Activated CD4-positive, alpha-beta T cell treated with anti-CD3 and anti-CD28 coated beads, Interleukin-2, Interleukin-6, amounts not matched to agents 100 ng/mL and 50 ng/mL, durations not matched to agents 16 hours and 8 hours (primary cell): ENCODE results near the gene DYNLT4.
"Not testable (repeated sequence)": the region's sequence is repeated elsewhere in the genome, so short reads cannot be mapped to it uniquely, and the experiment has no call there.

Source experiments
- DNase-seq: peaks from one replicate; pipeline ENCODE4 v3.0.0-alpha.2; 2020

DYNLT4 gene, protein sequence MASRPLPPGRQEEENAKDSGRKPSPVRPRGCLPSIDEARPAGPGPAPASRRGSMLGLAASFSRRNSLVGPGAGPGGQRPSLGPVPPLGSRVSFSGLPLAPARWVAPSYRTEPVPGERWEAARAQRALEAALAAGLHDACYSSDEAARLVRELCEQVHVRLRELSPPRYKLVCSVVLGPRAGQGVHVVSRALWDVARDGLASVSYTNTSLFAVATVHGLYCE

GRCh38 chr1:44806704-44807363, at the start of gene DYNLT4:
DYNLT4 (minus strand) TSS chr1:44807351; CDS start chr1:44806668, 683 bp downstream.
- DNase-seq: no peak

- DNase-seq: no peak
Observed at GRCh38 chr1:44855742-44856141, 48.6 kb upstream of the DYNLT4 start.

DNA sequence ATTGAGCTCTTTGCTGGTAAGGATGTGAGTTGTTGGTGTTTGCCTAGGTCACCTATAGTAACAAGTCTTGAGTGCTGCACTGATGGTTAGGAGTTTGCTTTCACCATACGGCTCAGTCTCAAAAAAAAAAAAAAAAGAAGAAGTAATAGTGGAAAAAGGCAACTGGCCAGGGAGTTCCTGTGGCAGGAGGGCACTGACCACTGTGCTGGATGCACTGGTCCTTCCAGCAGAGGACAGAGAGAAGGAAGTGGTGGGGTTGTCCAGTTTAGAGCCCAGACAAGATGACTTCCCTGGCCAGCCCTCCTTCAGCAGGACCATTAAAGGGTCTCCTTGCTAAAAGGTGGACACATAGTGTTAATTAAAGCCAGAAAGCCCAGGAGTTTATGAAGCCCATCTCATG, 47.8 kb upstream of the DYNLT4 start:
- DNase-seq: no peak

- DNase-seq: no peak
Observed at GRCh38 chr1:44853201-44853600, 46.0 kb upstream of the DYNLT4 start.

GRCh38 chr1:44851308-44851707, 44.2 kb upstream of the DYNLT4 start:
- no peak for DNase-seq

DNA sequence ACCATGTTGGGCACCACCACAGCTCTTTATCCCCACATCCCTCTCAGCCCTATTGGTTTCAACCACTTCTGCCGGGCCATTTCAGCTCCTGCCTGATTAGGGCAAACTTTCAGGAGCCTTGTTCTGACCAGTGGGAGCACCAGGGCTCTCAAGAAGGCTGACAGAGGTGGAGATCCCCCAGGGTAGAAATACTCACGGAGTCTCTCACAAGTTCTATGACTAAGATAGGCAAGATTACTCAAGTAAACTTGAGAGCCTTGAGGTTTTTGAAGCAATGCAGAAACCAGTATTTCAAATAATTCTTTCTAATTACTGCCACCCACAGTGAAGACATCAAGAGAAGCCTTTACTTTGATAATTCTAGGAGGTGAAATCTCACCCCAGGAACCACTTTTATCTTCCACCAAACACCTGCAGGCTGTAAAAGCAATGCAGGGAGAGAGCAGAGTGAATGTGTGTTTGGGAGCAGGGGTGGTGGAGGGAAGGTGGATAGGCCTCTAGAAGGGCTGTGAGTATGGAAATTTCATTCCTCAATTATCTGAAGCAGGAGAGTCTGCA, 42.5 kb upstream of the DYNLT4 start:
- no peak for DNase-seq

GRCh38 chr1:44848456-44849181, 41.5 kb upstream of the DYNLT4 start:
- DNase-seq: no peak

GRCh38 chr1:44847845-44848244, 40.7 kb upstream of the DYNLT4 start:
- DNase-seq: no peak

- DNase-seq: no peak
Observed at GRCh38 chr1:44846985-44847384, 39.8 kb upstream of the DYNLT4 start.

GRCh38 chr1:44842862-44843655, 35.9 kb upstream of the DYNLT4 start, which contains the start of gene PTCH2:
PTCH2 (minus strand) TSS chr1:44843253; CDS start chr1:44842932, 321 bp downstream.
- DNase-seq: peak; percentile 15

DNA sequence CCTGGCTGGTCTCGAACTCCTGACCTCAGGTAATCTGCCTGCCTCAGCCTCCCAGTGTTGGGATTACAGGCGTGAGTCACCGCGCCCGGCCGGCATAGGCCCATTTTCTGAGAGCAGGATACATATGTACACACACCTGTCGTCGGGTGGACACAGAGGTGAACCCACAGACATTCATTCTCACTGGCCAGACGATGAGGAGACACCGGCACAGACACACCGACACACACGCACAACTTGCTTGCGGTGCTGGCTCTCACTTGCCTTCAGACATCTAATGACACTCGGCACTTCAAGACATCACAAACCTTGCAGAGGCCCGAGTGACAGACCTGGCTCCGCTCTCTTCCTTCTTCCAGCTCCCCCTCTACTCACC, 35.3 kb upstream of the DYNLT4 start:
- no peak for DNase-seq

DNA sequence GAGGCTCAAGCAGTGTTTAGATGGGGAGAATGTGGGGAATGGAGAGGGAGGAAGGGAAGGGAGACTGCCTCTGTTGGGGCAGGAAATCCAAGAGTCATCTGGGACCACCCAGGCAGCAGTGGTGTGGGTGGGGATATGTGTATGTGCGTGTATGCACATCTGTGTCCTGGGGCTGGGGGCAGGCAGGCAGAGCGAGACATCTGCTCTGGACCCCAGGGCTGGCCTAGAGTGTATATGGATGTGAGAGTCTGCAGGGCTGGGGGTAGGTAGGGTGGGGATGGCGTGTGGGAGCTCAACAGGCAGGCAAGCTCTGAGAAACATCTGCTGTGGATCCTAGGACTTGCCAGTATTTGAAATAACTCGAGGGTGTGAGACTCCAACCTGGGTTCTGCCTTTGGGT, 32.4 kb upstream of the DYNLT4 start:
- DNase-seq: no peak

- DNase-seq: not testable (repeated sequence)
Observed at GRCh38 chr1:44838294-44838693, 31.1 kb upstream of the DYNLT4 start.

DNA sequence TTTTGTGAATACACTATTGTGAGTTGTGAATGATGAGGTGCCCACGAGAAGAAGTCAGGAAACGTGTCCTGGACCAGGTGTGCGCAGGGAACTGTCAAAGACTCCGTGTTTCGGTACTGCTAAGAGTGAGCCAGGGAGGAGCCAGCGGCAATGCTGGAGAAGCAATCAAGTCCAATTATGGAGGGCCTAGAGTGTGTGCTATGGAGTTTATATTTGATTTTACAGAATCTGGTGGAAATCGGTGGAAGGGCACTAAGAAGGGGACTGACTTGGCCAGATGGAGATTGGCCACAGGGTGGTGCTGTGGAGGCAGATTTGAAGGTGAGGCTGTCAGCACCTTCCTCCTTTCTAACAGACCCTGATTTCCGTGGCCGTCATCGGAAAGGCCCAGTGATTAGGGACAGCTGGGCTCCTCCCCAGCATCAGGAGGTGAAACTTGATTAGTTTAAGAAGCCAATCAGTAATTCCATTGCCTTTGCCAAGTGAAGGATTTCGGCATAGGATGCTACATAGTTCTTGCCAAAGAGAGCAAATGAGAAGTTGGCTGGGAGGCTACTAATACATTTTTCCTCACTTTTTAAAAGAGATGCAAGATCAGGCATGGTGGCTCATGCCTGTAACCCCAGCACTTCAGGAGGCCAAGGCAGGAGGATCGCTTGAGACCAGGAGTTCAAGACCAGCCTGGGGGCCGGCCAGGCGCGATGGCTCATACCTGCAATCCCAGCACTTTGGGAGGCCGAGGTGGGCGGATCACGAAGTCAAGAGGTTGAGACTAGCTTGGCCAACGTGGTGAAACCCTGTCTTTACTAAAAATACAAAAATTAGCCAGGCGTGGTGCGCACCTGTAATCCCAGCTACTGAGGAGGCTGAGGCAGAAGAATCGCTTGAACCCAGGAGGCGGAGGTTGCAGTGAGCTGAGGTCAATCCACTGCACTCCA, 28.9 kb upstream of the DYNLT4 start:
- peak; percentile 91 for DNase-seq

GRCh38 chr1:44834328-44834727, 27.2 kb upstream of the DYNLT4 start:
- no peak for DNase-seq

DNA sequence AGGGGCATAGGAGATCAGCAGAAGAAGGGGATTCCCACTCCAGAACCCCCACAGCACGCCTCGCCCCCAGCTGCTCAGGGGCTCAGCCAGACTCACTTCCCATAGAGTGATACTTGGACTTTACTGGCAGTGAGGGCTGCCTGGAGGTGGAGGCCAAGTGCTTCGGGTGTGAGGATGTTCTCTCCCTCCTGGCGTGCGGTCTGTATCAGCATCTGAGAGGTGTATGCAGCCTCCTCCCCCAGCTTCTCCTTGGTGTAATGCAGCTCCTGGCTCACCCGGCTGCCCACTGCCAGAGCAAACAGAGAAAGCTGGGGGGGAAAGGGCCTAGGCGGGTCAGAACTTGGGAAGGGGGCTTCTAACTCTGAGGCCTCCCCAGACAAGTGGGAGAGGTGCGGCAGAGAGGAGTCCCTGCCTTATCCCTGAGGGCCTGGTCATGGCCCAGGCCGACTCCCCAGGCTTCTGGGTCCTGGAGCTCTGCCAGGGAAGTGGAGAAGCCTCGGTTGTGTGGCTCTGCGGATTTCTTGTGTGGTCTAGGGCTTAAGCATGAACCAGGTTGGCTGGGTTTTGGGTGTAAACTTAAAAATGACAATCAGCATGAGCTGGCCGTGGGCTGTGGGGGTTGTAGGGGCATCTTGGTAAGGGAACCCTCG, 25.0 kb upstream of the DYNLT4 start:
- no peak for DNase-seq

GRCh38 chr1:44831516-44831915, 24.4 kb upstream of the DYNLT4 start:
- DNase-seq: no peak

GRCh38 chr1:44830900-44831304, 23.8 kb upstream of the DYNLT4 start:
- no peak for DNase-seq

DNA sequence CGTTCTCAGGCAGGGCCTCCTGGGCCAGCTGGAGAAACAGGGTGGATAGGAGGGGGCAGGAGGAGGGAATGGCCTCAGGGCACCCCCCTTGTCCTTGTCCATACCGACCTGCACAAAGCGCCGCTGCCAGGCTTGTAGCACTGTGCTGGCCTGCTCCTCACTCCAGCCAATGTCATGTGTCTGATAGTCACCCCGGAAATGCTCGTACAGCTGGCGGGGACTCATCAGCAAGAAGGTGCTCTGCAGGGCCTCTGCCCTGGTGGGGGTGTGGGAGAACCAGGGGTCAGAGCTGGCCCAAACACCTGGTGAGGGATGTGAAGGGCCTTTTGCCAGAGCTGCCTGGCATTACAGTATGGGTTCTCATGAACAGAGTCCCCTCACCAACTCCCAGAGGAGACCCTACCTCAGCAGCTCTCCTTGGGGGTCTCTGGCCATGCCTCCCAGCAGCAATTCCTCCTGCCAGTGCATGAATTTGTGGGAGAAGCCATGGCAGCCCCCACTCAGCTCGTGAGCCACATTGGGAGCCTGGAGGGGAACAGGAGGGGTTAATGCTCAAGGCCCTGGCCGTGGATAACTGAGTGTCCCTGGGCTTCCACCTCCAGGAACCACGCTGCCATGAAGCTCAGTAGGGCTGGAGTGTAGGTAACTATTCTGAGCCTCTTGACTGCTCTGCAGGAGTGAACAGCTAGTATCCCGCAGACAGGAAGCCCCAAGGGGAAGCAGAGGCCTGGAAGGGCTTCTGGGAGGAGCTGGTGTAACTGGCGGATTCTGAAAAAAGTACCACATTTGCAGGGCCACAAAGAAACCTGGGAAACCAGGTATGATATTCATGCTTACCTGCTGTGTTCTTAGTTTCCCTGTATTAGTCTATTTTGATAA, 22.6 kb upstream of the DYNLT4 start:
- no peak for DNase-seq

DNA sequence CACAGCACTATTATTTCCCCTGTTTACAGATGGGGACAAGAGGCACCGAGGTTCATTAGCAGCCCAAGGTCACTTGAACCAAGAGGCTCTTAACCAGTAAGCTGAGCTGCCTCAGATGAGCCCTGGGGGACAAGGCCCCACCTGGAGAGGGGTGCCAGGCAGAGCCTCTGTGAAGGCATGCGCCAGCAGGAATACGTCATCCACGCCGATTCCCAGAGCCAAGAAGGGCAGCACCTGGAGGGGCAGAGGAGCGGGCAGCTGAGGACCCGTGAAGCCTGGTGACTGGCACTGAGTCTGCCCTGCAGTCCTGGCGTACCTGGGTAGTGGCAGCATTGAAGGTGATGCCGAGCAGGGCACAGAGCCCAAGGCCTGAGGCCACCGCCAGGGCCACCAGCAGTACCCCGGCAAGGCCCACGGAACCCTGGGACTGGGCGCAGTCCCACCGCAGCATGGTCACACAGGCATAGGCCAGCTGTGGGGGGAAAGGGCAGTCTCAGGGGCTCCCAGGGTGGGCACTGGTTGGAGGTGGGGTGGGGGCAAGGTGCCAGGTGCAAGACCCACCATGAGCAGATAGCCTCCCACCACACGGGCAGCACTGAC, 21.8 kb upstream of the DYNLT4 start:
- no peak for DNase-seq
